Large intestine (tissue), 3 donors: ENCODE results near the gene NTRK3. TPM values are rescaled to one million over a fixed set of nuclear protein-coding genes. Genes with fewer than 3 reads are reported as not detected.

Source experiments
- DNase-seq, 2 donors: peaks; one replicate each; pipeline versions ENCODE4 v3.0.0 to v3.0.0-alpha.2; 2013
- H3K27ac ChIP-seq: one replicate; pipeline ENCODE4 v1.5.1; 2013; ENCODE audit warnings: low read length
- H3K27me3 ChIP-seq: 2 replicates; pipeline ENCODE4 v1.6.1; 2013; ENCODE audit warnings: low read length; ENCODE audit not compliant: control insufficient read depth, insufficient read depth
- H3K36me3 ChIP-seq: 2 replicates; pipeline ENCODE4 v1.6.1; 2013; ENCODE audit warnings: low read length; ENCODE audit not compliant: control insufficient read depth, insufficient read depth
- H3K4me1 ChIP-seq: one replicate; pipeline ENCODE4 v1.6.1; 2013; ENCODE audit warnings: low read length; ENCODE audit not compliant: control insufficient read depth, insufficient read depth
- H3K4me3 ChIP-seq: one replicate; pipeline ENCODE4 v1.5.1; 2013; ENCODE audit warnings: low read length
- H3K9me3 ChIP-seq: one replicate; pipeline ENCODE4 v1.6.1; 2013; ENCODE audit warnings: mild to moderate bottlenecking, low read depth, low read length, moderate library complexity; ENCODE audit not compliant: control insufficient read depth
- whole genome bisulfite sequencing: methylation state at CpG from one replicate; pipeline ENCODE4 v1.1.5; 2013; ENCODE audit warnings: low lambda C conversion rate; ENCODE audit not compliant: insufficient coverage; 5-methylcytosine and 5-hydroxymethylcytosine counted together
- polyA plus RNA-seq: library from polyadenylated mRNA; unstranded; fragments of 120-200 nt; gene quantifications from one replicate; pipeline ENCODE4 v1.2.1, GENCODE V29; 2013

The NTRK3 gene
- polyA plus RNA-seq, 1 donor: 3.1 TPM

DNA sequence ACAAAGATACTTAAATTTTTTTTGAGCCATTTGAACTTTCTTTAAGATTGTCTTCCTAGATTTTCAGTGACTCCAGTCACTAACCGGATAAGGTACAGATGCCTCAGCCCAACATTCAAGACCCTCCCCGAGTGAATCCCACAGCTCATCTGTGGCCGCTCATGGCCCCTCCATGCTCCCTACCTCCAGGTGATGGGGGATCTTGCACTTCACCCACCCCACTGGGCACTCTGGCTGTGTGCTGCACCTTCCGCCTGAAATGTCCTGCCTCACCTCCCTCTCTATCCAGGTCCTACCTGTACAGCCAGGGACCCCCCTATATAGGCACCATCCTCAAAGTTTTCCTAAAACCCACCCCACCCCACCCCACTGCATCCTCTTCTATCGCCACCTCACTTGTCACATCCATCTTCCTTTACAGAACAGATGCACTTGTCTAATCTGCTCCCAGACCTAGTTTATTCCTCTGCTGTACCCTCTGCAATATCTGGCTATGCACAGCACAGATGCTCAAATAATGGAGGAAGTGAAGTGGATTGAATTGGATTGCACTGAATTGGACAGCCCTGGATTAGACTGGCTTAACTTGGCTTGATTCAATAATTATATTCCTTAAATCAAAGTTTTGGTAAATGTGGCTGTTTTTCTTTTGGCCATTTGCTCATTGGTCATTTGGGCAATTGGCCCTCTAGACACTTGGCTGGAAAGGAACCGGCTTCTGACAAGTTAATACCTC lies 24.5 kb downstream of the NTRK3 start:
- Histone ChIP-seq H3K9me3 (no peaks in the 10 kb centered on the region), H3K4me1 (no peaks in the 10 kb centered on the region), H3K36me3 (no peaks in the 10 kb centered on the region), H3K27me3 (no peaks in the 10 kb centered on the region), H3K4me3 (no peak overlapping the region), H3K27ac (no peak overlapping the region)
- 50% methylated on average over 1 of the region's 6 CpGs for WGBS
- no peak for DNase-seq

GRCh38 chr15:88230823-88231222 lies 25.7 kb downstream of the NTRK3 start:
- Histone ChIP-seq H3K4me1 (no peaks in the 10 kb centered on the region), H3K9me3 (no peaks in the 10 kb centered on the region), H3K36me3 (no peaks in the 10 kb centered on the region), H3K27me3 (no peaks in the 10 kb centered on the region), H3K4me3 (no peak overlapping the region), H3K27ac (no peak overlapping the region)
- no peak for DNase-seq
- no CpG with 5 or more reads among the region's 2 CpGs for WGBS

- no peaks in the 10 kb centered on the region for H3K27me3 ChIP-seq
- H3K4me3 ChIP-seq: no peak overlapping the region
- H3K27ac ChIP-seq: no peak overlapping the region
- no peaks in the 10 kb centered on the region for H3K36me3 ChIP-seq
- WGBS: no CpG with 5 or more reads among the region's 5 CpGs
- H3K4me1 ChIP-seq: no peaks in the 10 kb centered on the region
- no peak for DNase-seq
- H3K9me3 ChIP-seq: no peaks in the 10 kb centered on the region
These were observed 31.1 kb downstream of the NTRK3 start for GRCh38 chr15:88225461-88225860.

DNA sequence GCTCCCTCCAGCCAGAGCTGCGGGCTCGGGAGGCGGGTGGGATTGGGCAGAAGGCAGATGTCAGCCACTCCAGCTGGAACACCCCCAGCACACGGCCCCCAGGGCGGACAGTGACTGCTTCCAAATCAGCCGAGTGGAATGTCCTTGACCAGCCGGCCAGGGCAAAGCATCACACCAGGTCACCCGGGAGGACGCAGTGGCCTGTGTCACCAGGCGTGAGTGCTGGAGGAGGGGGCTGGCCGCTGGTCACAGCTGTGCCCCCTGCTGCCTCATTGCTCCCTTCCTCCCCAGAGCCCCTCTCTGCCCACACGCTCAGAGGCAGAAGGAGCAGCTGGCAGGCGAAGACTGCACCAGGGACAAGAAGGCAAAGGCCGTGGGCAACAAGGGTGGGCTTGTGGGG lies 33.5 kb downstream of the NTRK3 start:
- Histone ChIP-seq H3K36me3 (no peaks in the 10 kb centered on the region), H3K4me1 (no peaks in the 10 kb centered on the region), H3K4me3 (no peak overlapping the region), H3K27me3 (no peaks in the 10 kb centered on the region), H3K9me3 (no peaks in the 10 kb centered on the region), H3K27ac (no peak overlapping the region)
- no peak for DNase-seq
- WGBS: no CpG with 5 or more reads among the region's 14 CpGs

DNA sequence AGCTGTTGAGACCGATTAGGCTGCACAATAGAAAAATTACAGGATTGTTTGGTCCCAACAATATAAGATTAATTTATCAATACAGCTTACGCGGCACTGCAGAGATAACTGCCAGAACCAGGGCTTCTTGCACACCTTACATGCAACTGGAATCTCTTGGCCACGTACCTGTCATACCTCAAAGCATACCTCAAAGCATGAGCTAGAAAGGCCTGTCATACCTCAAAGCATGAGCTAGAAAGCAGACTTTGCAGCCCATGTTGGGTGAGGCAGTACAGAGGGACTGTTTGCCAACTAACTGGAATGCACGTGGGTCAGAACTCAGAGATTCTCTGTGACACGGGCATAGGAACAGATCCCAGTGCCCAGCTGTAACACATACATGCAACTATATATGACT lies 34.7 kb downstream of the NTRK3 start:
- H3K4me1 ChIP-seq: no peaks in the 10 kb centered on the region
- H3K9me3 ChIP-seq: no peaks in the 10 kb centered on the region
- DNase-seq: no peak
- H3K4me3 ChIP-seq: no peak overlapping the region
- H3K27ac ChIP-seq: no peak overlapping the region
- no peaks in the 10 kb centered on the region for H3K36me3 ChIP-seq
- H3K27me3 ChIP-seq: no peaks in the 10 kb centered on the region
- 80% methylated on average over 1 of the region's 6 CpGs for WGBS

DNA sequence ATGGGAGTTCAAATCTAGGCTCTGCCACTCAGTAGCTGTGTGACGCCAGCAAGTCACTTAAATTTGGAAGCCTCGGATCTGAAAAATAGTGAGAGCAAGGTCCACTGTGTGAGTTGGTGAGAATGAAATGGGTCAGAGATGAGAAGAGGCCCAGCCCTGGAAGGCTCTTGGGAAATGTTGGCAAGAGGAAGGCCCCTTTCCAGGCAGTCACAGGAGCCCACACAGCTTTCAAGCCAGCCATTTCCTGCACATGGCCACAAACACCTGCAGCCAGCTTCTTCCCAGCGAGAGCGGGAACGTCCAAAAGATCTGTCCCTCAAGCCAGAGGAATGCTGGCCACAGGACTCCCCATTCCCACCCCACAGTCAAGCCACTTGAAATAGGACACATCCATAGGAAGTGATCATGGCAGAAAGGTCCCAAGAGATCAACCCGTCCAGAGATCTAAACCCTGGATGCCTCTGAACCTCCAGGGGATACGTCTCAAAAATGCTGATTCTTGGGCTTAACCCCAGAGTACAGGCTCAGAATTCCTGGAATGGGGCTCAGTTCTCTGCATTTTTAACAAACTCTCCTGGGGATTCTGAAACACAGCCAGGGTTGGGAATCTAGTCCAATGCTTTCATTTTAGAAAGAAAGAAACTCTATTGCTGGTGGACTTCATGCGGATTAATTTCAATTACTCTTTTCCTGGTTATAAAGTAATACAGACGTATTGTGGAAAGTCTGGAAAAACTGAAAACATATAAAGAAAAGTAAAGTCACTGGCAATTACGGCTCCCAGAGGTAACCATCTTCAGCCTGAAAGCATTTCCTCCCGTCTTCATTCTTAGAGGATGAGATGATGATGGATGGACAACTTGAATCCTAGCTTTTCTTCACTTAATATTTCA lies 35.9 kb downstream of the NTRK3 start:
- no peaks in the 10 kb centered on the region for H3K27me3 ChIP-seq
- H3K4me1 ChIP-seq: no peaks in the 10 kb centered on the region
- H3K9me3 ChIP-seq: no peaks in the 10 kb centered on the region
- 94% methylated on average over 3 of the region's 11 CpGs for WGBS
- no peak for DNase-seq
- H3K4me3 ChIP-seq: no peak overlapping the region
- no peaks in the 10 kb centered on the region for H3K36me3 ChIP-seq
- H3K27ac ChIP-seq: no peak overlapping the region

- no CpG with 5 or more reads among the region's 3 CpGs for WGBS
- Histone ChIP-seq H3K27me3 (no peaks in the 10 kb centered on the region), H3K9me3 (no peaks in the 10 kb centered on the region), H3K36me3 (no peaks in the 10 kb centered on the region), H3K27ac (no peak overlapping the region), H3K4me3 (no peak overlapping the region), H3K4me1 (no peaks in the 10 kb centered on the region)
- DNase-seq: no peak
These were observed 36.9 kb downstream of the NTRK3 start for GRCh38 chr15:88219623-88220022.

- no peaks in the 10 kb centered on the region for H3K36me3 ChIP-seq
- no peaks in the 10 kb centered on the region for H3K9me3 ChIP-seq
- H3K27me3 ChIP-seq: no peaks in the 10 kb centered on the region
- H3K4me1 ChIP-seq: no peaks in the 10 kb centered on the region
- H3K4me3 ChIP-seq: no peak overlapping the region
- WGBS: no CpG with 5 or more reads among the region's 9 CpGs
- H3K27ac ChIP-seq: no peak overlapping the region
- DNase-seq: no peak
These were observed 37.9 kb downstream of the NTRK3 start for GRCh38 chr15:88218557-88219221.

DNA sequence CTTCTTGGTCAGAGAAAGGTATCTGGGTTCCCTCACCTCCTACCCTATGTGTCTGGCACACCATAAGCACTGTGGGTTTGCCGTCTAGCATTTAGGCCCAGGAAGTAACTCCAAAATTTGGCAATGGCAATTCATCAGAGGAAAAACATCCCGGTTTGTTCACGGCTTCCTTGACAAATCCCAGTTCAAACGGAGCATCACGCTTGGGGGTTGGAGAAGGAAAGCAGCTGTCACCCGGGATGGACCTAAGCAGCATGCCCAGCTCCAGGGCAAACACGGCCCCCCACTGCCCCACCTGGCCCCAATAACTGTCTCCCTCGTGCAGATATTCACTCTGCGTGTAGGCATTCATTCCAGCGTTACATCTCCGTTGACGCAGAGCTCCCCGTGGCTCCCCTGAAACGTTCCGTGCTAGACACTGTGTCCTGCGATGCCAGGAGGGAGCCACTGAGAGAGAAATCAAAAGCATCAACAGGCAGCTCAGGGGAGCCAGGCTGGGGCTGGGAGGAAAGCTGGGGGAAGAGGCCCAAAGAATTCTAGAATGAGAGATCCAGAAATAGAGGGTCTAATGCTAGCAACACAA lies 41.4 kb downstream of the NTRK3 start:
- Histone ChIP-seq H3K4me3 (no peak overlapping the region), H3K36me3 (no peaks in the 10 kb centered on the region), H3K4me1 (no peaks in the 10 kb centered on the region), H3K9me3 (no peaks in the 10 kb centered on the region), H3K27ac (no peak overlapping the region), H3K27me3 (peaks cover 2% of the 10 kb centered on the region)
- DNase-seq: no peak
- no CpG with 5 or more reads among the region's 16 CpGs for WGBS

GRCh38 chr15:88209111-88209510 lies 47.4 kb downstream of the NTRK3 start:
- Histone ChIP-seq H3K36me3 (no peaks in the 10 kb centered on the region), H3K4me3 (no peak overlapping the region), H3K27me3 (peaks cover 11% of the 10 kb centered on the region), H3K9me3 (no peaks in the 10 kb centered on the region), H3K4me1 (no peaks in the 10 kb centered on the region), H3K27ac (no peak overlapping the region)
- WGBS: 83% methylated on average over 1 of the region's 5 CpGs
- no peak for DNase-seq
